ENCODE results near the gene CEP128.

GRCh38 chr14:80957613-80958012 is 16.1 kb upstream of the CEP128 start:
- TF ChIP-seq CTCF (optimal IDR thresholded peaks at IDR 0.05 in 1 of 3, IDR thresholded peaks at IDR 0.05 in 1 of 3, conservative IDR thresholded peaks at IDR 0.05 in 1 of 3; ENCODE audit: extremely low read depth in 1 of 3, insufficient read depth in 2 of 3, low read length in 3 of 3) (no peak), EZH2 (IDR thresholded peaks at IDR 0.05; ENCODE audit: low read length) (no peak)
